GM12878 (cell line): ENCODE measurements around the gene SLC50A1. TPM values are rescaled to one million over a fixed set of nuclear protein-coding genes. Genes with fewer than 3 reads are reported as not detected.

Experiments
- BACH1 ChIP-seq: fragments of 450-650 bp; IDR thresholded peaks from 2 replicates; pipeline ENCODE4 v1.6.1; 2017; ENCODE audit warnings: mild to moderate bottlenecking, borderline replicate concordance
- E2F8 ChIP-seq: fragments of 450-650 bp; IDR thresholded peaks from 2 replicates; pipeline ENCODE4 v1.6.1; 2018; ENCODE audit warnings: mild to moderate bottlenecking, low read depth, moderate library complexity; ENCODE audit not compliant: partially characterized antibody
- EED ChIP-seq: sonication (generic); IDR thresholded peaks from 2 replicates; pipeline ENCODE4 v1.6.1; 2016; ENCODE audit warnings: antibody characterized with exemption, low read depth
- EGR1 ChIP-seq, 2 experiments: IDR thresholded peaks; 1 replicate in 1 of 2; 2 replicates in 1 of 2; pipeline ENCODE4 v1.6.1; 2011 to 2012; ENCODE audit warnings: low read depth in 2 of 2, low read length in 2 of 2, borderline replicate concordance in 1 of 2, mild to moderate bottlenecking in 1 of 2, moderate library complexity in 1 of 2
- GATAD2B ChIP-seq: fragments of 450-650 bp; conservative IDR thresholded peaks from 2 replicates; pipeline ENCODE4 v1.6.1; 2017; ENCODE audit warnings: low read depth, mild to moderate bottlenecking, moderate library complexity
- PAX5 ChIP-seq: IDR thresholded peaks from 2 replicates; pipeline ENCODE4 v1.6.1; 2011; ENCODE audit warnings: low read depth, low read length, borderline replicate concordance
- POLR2AphosphoS5 ChIP-seq: IDR thresholded peaks from 2 replicates; pipeline ENCODE4 v1.6.1; 2011; ENCODE audit warnings: mild to moderate bottlenecking, low read length, inconsistent platforms
- SIX5 ChIP-seq: IDR thresholded peaks from 2 replicates; pipeline ENCODE4 v1.6.1; 2011; ENCODE audit warnings: mild to moderate bottlenecking, low read depth, low read length, moderate library complexity; ENCODE audit not compliant: severe bottlenecking
- STAT1 ChIP-seq: fragments of 450-650 bp; conservative IDR thresholded peaks from 2 replicates; pipeline ENCODE4 v1.6.1; 2014; ENCODE audit warnings: antibody characterized with exemption, mild to moderate bottlenecking
- SUZ12 ChIP-seq: fragments of 200-600 bp; sonication (generic); IDR thresholded peaks from one replicate; pipeline ENCODE4 v1.6.1; 2018; ENCODE audit warnings: antibody characterized with exemption, mild to moderate bottlenecking; ENCODE audit not compliant: unreplicated experiment
- TAF1 ChIP-seq: IDR thresholded peaks from 2 replicates; pipeline ENCODE4 v1.6.1; 2011; ENCODE audit warnings: mild to moderate bottlenecking, low read depth, low read length, borderline replicate concordance
- YY1 ChIP-seq: IDR thresholded peaks from 2 replicates; pipeline ENCODE4 v1.6.1; 2011; ENCODE audit warnings: low read depth, mild to moderate bottlenecking, low read length
- ZBTB40 ChIP-seq: fragments of 450-650 bp; IDR thresholded peaks from 2 replicates; pipeline ENCODE4 v1.6.1; 2016; ENCODE audit warnings: mild to moderate bottlenecking, moderate library complexity, borderline replicate concordance
- polyA plus RNA-seq, 11 experiments: library from polyadenylated mRNA; depleted of rRNA in 4 of 11; unstranded in 6 of 11; stranded (reverse) in 5 of 11; fragments of >200 nt; fragmentation: Nextera tagmentation in 4 of 11; fragmentation: Illumina TruSeq in 1 of 11; extraction: Ambion mirVana in 4 of 11; extraction: Trizol in 1 of 11; gene quantifications; 1 replicate in 1 of 11; 2 replicates in 10 of 11; pipeline versions ENCODE4 v1.2.1 to v1.2.3, GENCODE V29; 2011 to 2016; ENCODE audit warnings: inconsistent platforms in 2 of 11, missing spikeins in 2 of 11, low read depth in 1 of 11
- total RNA-seq, 4 experiments: library from RNA; depleted of rRNA in 3 of 4; stranded (reverse); fragments of >200 nt in 3 of 4; fragmentation: Illumina TruSeq in 1 of 4; extraction: Trizol in 1 of 4; gene quantifications; 2 replicates each; pipeline versions ENCODE4 v1.2.1 to v1.2.3, GENCODE V29; 2013 to 2021
- TF ChIP-seq, protein P1 (sequence below): fragments of 450-650 bp; IDR thresholded peaks from 2 replicates; pipeline ENCODE4 v1.6.1; 2017; ENCODE audit warnings: low read depth, mild to moderate bottlenecking, moderate library complexity
- TF ChIP-seq, protein P2 (sequence below): fragments of 450-650 bp; conservative IDR thresholded peaks from 2 replicates; pipeline ENCODE4 v1.6.1; 2017; ENCODE audit warnings: mild to moderate bottlenecking, moderate library complexity

The SLC50A1 gene
- total and polyA plus RNA-seq, 10 of the 15 experiments (the other 5 are each of a cell fraction or from before 2014, with no cell fraction given), result 32.5 to 85.6 (median 54.0) TPM

GRCh38 chr1:155139895-155140629 lies 4.4 kb downstream of the SLC50A1 start, which contains the start of gene DPM3 (continued):
- TF ChIP-seq ZBTB40, result peak; percentile 99
- TF ChIP-seq SUZ12, result no peak
- TF ChIP-seq PAX5, result 0 out of 2 replicates have a peak, but pooled peaks have one; percentile 9
- TF ChIP-seq, protein P1, sequence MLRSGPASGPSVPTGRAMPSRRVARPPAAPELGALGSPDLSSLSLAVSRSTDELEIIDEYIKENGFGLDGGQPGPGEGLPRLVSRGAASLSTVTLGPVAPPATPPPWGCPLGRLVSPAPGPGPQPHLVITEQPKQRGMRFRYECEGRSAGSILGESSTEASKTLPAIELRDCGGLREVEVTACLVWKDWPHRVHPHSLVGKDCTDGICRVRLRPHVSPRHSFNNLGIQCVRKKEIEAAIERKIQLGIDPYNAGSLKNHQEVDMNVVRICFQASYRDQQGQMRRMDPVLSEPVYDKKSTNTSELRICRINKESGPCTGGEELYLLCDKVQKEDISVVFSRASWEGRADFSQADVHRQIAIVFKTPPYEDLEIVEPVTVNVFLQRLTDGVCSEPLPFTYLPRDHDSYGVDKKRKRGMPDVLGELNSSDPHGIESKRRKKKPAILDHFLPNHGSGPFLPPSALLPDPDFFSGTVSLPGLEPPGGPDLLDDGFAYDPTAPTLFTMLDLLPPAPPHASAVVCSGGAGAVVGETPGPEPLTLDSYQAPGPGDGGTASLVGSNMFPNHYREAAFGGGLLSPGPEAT, result peak; percentile 68; the same call in 1 of the 2 replicates
- TF ChIP-seq EED, result peak; percentile 30; the same call in 1 of the 2 replicates
- peak; percentile 44 for TF ChIP-seq GATAD2B
- TF ChIP-seq POLR2AphosphoS5, result peak; percentile 69; the same call in 1 of the 2 replicates
- TF ChIP-seq E2F8, result peak; percentile 92
- TF ChIP-seq, protein P2, sequence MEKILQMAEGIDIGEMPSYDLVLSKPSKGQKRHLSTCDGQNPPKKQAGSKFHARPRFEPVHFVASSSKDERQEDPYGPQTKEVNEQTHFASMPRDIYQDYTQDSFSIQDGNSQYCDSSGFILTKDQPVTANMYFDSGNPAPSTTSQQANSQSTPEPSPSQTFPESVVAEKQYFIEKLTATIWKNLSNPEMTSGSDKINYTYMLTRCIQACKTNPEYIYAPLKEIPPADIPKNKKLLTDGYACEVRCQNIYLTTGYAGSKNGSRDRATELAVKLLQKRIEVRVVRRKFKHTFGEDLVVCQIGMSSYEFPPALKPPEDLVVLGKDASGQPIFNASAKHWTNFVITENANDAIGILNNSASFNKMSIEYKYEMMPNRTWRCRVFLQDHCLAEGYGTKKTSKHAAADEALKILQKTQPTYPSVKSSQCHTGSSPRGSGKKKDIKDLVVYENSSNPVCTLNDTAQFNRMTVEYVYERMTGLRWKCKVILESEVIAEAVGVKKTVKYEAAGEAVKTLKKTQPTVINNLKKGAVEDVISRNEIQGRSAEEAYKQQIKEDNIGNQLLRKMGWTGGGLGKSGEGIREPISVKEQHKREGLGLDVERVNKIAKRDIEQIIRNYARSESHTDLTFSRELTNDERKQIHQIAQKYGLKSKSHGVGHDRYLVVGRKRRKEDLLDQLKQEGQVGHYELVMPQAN, result peak; percentile 55
- TF ChIP-seq TAF1, result peak; percentile 13; the same call in 1 of the 2 replicates
- TF ChIP-seq STAT1, result no peak; the same call in 1 of the 2 replicates
- TF ChIP-seq BACH1, result no peak
- peak; percentile 62 to 76; a peak in 2 of 3 replicates for TF ChIP-seq EGR1 (IDR thresholded peaks at IDR 0.05; ENCODE audit: borderline replicate concordance in 1 of 2, low read depth in 2 of 2, low read length in 2 of 2)
- peak; percentile 97 for TF ChIP-seq SIX5
- peak; percentile 88 for TF ChIP-seq YY1
